SU-DHL-6 (cell line): ENCODE results near the gene SLC13A2.

Experiments
- CTCF ChIP-seq: fragments of 200-600 bp; sonication (generic); IDR thresholded peaks from one replicate; pipeline ENCODE4 v1.5.1; 2017; ENCODE audit warnings: antibody characterized with exemption, mild to moderate bottlenecking, low read length, moderate library complexity; ENCODE audit not compliant: insufficient read depth, poor library complexity, severe bottlenecking
- EZH2phosphoT487 ChIP-seq: fragments of 200-600 bp; sonication (generic), shearing (Covaris generic); conservative IDR thresholded peaks from 2 replicates; pipeline ENCODE4 v1.6.1; 2018; ENCODE audit warnings: mild to moderate bottlenecking, antibody characterized with exemption, low read length, moderate library complexity, mixed read lengths

- TF ChIP-seq CTCF (no peak), EZH2phosphoT487 (no peak)
Observed at GRCh38 chr17:28520687-28521086, 47.2 kb downstream of the SLC13A2 start.
